GM12891 (cell line): ENCODE data around the gene MARCO.
A peak's percentile ranks its signal among the peaks of the same experiment; 100 is the strongest.
"Not testable (repeated sequence)": the region's sequence is repeated elsewhere in the genome, so short reads cannot be mapped to it uniquely, and the experiment has no call there.

Experiments used
- DNase-seq: peaks from one replicate; pipeline ENCODE4 v3.0.0; 2011; ENCODE audit warnings: low spot score; ENCODE audit not compliant: insufficient read length
- FAIRE-seq: peaks from 2 replicates; lab custom pipeline; 2011; peaks lifted over from hg19 to GRCh38; lab: Jason Lieb, UNC
- PAX5 ChIP-seq: IDR thresholded peaks from 2 replicates; pipeline ENCODE4 v1.6.1; 2011; ENCODE audit warnings: low read length, moderate library complexity, mild to moderate bottlenecking; ENCODE audit not compliant: insufficient read depth, severe bottlenecking
- POLR2A ChIP-seq: IDR thresholded peaks from 2 replicates; pipeline ENCODE4 v1.6.1; 2011; ENCODE audit warnings: low read depth, low read length, control low read depth
- POLR2AphosphoS5 ChIP-seq: IDR thresholded peaks from 2 replicates; pipeline ENCODE4 v1.6.1; 2011; ENCODE audit warnings: low read depth, low read length, control low read depth
- POU2F2 ChIP-seq: IDR thresholded peaks from 2 replicates; pipeline ENCODE4 v1.6.1; 2011; ENCODE audit warnings: low read depth, mild to moderate bottlenecking, control low read depth, low read length, moderate library complexity
- SPI1 ChIP-seq: IDR thresholded peaks from 2 replicates; pipeline ENCODE4 v1.6.1; 2011; ENCODE audit warnings: low read depth, low read length, control low read depth
- TAF1 ChIP-seq: IDR thresholded peaks from 2 replicates; pipeline ENCODE4 v1.6.1; 2011; ENCODE audit warnings: low read depth, low read length, control low read depth

Gene MARCO

GRCh38 chr2:118994778-118995177, 52.8 kb downstream of the MARCO start:
- no peak for TF ChIP-seq POLR2A
- no peak for TF ChIP-seq PAX5
- TF ChIP-seq SPI1, result no peak
- TF ChIP-seq POU2F2, result no peak
- TF ChIP-seq POLR2AphosphoS5, result no peak
- no peak for TF ChIP-seq TAF1
- no peak for DNase-seq
- no peak for FAIRE-seq

DNA sequence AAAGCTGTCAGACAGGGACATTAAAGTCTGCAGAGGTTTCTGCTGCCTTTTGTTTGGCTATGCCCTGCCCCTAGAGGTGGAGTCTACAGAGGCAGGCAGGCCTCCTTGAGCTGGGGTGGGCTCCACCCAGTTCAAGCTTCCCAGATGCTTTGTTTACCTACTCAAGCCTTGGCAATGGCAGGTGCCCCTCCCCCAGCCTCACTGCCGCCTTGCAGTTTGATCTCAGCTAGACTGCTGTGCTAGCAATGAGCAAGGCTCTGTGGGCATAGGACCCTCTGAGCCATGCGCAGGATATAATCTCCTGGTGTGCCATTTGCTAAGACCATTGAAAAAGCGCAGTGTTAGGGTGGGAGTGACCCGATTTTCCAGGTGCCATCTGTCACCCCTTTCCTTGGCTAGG, 61.9 kb downstream of the MARCO start:
- not testable (repeated sequence) for DNase-seq, FAIRE-seq

- FAIRE-seq, result no peak
- DNase-seq, result no peak
Measured at GRCh38 chr2:119004602-119005001, 62.6 kb downstream of the MARCO start.

DNA sequence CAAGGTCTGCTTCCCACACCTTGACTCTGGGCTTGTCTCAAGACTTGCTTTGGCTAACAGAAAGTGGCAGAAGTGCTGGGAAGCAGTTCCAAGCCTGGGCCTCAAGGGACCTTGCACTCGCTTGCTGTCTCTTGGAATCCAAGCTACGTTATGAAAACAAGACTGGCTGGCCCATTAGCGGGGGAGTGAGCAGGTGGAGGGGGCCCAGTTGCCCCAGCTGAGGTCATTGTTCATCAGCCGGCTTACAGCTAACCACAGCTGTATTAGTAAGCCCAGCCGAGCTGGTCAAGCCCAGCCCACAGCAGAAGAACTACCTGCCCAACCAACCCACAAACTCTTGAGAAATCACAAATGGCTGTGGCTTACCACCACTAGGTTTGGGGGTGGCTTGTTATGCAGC, 63.1 kb downstream of the MARCO start:
- DNase-seq, result no peak
- no peak for FAIRE-seq
- TF ChIP-seq POLR2AphosphoS5, result no peak
- TF ChIP-seq POU2F2, result no peak
- TF ChIP-seq SPI1, result no peak
- TF ChIP-seq PAX5, result no peak
- no peak for TF ChIP-seq TAF1
- TF ChIP-seq POLR2A, result no peak

More at GRCh38 chr2:119004602-119005001, 62.6 kb downstream of the MARCO start:
- TF ChIP-seq TAF1 (no peak), POLR2A (no peak), POU2F2 (no peak), POLR2AphosphoS5 (no peak), SPI1 (no peak), PAX5 (no peak)

DNA sequence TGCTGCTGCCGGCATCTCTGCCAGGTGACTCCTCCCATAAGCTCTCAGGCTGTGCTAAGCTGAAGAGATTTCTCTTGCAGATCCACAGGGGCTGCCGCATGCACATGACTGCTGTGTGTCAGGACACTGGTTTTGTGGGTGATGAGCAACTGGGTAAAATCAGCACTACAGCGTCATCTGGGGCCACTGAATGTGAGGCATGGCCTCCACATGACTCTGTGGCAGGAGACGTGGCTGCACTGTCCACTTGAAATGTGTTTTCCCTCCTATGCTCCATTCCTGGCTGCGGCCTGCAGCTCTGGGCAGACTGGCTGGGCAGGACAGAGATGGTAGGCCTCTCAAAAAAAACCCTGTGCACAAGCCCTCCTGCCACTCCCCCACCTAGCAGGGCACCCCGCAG, 63.6 kb downstream of the MARCO start:
- no peak for DNase-seq
- TF ChIP-seq POU2F2 (no peak), POLR2A (no peak), SPI1 (no peak), POLR2AphosphoS5 (no peak), PAX5 (no peak), TAF1 (no peak)
- no peak for FAIRE-seq

- FAIRE-seq, result no peak
- TF ChIP-seq SPI1 (no peak), POLR2AphosphoS5 (no peak), PAX5 (no peak), TAF1 (no peak), POLR2A (no peak), POU2F2 (no peak)
Measured at GRCh38 chr2:119006441-119006840, 64.4 kb downstream of the MARCO start.

GRCh38 chr2:119008108-119008507, 66.1 kb downstream of the MARCO start:
- no peak for TF ChIP-seq POLR2A
- TF ChIP-seq PAX5, result no peak
- TF ChIP-seq POLR2AphosphoS5, result no peak
- no peak for FAIRE-seq
- DNase-seq, result no peak

More at GRCh38 chr2:119006441-119006840, 64.4 kb downstream of the MARCO start:
- no peak for DNase-seq

- no peak for FAIRE-seq
- TF ChIP-seq TAF1 (no peak), SPI1 (no peak), PAX5 (no peak), POLR2AphosphoS5 (no peak), POLR2A (no peak), POU2F2 (no peak)
- DNase-seq, result no peak
Measured at GRCh38 chr2:119009110-119009509, 67.1 kb downstream of the MARCO start.

GRCh38 chr2:119010336-119010735, 68.3 kb downstream of the MARCO start:
- TF ChIP-seq POLR2AphosphoS5 (no peak), SPI1 (no peak), POU2F2 (no peak), POLR2A (no peak), TAF1 (no peak), PAX5 (no peak)
- FAIRE-seq (no peak), DNase-seq (no peak)

DNA sequence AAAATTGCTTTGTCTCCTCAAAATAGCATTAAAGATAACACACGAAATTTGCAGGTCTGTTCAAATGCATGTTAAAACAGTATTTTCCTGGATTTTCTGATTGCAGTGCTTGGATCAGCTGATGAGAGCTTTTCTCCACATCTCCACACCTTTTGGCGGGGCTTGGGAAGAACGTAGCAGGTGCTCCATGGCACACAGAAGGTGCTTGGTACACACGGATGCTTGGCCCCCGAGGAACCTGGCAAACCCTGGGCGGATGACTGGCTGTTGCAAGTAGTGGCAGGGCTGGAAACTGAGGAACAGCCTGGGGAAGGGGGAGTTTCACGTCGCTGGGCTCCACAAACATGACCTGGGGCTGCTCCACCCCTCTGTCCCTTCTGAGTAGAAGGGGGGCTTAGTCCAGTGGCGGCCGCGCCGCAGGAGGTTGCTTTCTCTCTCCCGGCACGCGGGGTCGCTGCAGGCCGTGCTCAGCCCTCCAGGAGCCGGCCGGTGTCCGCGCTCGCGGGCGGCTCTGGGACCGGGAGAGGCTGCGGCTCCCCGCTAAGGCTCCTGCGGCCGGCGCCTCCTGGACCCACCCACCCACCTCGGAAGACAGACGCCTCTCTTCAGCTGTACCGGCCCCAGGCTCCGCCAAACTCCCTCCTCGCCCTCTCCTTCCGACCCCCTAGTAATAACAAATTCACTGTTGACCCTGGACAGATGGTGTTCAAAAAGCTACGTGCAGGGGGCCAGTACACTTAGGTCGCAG, 69.3 kb downstream of the MARCO start:
- TF ChIP-seq POLR2A, result no peak
- TF ChIP-seq PAX5, result no peak
- no peak for TF ChIP-seq TAF1
- no peak for TF ChIP-seq POU2F2
- no peak for TF ChIP-seq SPI1
- no peak for TF ChIP-seq POLR2AphosphoS5
- FAIRE-seq, result no peak
- DNase-seq, result peak; percentile 44

DNA sequence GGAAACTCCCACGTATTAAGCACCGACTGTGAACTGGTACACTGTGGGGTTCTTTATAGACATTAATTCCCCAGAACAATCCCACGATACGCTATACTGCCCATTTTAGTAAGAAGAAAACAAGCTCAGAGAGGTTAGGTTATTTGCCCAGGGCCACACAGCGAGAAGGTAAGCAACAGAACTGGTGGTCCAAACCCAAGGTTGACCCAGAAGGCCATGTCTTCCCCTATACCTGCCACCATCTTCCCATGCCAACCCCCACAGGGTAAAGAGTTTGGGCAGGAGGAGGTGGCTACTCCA, 69.9 kb downstream of the MARCO start:
- TF ChIP-seq PAX5 (no peak), POLR2AphosphoS5 (no peak), POU2F2 (no peak), SPI1 (no peak)
- FAIRE-seq (no peak), DNase-seq (no peak)
